GM18517 (cell line): ENCODE measurements around the gene MYO5B.

ENCODE experiments used
- ATAC-seq: cut with Tn5 transposase; IDR thresholded peaks from one replicate; pipeline ENCODE4 v1.9.1; 2021; ENCODE audit warnings: mild to moderate bottlenecking, moderate library complexity; ENCODE audit not compliant: unreplicated experiment

Gene MYO5B

DNA sequence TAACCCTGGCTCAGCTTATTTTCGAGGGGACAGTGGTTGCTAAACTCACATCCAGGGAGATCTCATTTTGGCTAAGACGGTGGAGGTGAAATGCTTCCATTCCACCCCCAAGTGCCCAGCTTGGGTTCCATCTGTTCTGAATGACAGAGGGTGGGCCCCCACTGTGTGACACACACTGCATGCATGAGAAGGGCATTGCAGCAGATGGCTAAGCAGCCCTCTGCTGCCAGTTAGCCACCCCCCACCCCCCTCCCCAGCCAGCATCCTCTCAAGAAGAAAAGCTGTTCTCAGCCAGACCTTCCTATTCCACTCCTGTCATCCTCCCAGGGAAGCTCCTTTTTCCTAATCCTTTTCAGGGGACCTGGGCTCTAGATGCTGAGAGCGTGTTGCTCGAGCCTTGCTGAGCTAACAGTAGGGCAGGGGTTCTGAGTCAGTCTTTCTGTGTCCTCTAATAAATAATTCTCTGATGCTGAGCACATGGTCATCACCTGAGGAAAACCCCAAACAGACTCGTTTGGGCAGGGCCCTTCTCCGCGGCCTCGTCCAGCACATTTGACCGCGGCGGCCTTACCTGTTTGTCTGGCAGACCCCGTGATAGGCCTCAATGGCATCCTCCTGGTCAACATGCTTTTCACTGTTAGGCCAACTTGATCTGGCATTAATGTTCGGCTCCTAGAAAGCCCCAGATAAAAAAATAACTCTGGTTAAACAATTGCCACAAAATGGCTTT is 332.1 kb downstream of the MYO5B start:
- no peak for ATAC-seq

DNA sequence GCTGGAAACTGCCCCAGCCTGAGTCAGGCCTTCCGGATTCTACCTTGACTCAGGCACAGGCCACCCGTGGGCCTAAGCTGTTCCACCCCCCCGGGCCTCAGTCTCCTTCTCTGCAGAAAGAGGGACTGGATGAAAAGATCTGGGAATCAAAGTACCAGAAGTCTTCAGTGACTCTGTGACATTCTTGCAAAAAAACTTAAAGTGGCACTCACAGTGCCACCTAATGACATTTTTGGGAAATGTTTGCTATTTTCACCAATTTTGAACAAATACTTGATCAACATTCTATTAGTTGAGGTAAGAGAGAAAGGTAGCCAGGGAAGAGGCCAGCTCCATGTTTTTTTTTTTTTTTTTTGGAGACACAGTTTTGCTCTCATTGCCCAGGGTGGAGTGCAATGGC is 333.3 kb downstream of the MYO5B start:
- no peak for ATAC-seq

DNA sequence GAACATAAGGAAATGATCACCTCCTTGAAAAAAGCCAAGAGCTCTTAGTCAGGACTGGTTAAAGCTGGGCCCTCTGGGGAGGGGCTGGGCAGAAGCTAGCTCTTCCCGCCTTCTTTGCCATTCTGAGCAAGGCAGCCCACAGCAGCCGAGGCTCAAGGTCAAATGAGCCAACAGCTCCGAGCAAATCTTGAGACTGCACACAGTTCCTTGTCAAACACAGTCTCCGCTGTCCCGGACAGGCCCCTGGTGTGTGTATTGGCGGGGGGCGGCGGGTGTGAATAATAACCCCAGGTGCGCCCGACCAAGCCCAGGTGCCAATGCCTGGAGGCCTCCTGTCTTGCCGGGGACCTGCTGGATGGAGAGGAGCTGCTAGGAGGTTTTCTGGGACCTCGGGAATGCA is 335.2 kb downstream of the MYO5B start:
- no peak for ATAC-seq

DNA sequence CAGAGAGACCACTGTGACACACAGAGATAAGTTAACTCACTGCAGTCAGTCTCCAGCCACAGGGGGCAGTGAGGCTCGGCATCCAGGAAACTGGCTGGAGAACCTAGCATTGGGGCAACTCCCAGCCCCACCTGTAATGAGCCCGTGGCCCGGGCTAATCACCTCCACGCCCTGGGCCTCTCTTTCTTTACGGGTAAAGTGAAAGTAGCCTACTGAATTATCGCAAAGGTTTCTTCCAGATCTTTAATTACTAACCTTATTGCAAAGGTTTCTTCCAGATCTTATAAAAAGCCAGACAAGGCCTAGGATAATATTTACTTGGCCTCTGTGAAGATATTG is 336.0 kb downstream of the MYO5B start:
- no peak for ATAC-seq

DNA sequence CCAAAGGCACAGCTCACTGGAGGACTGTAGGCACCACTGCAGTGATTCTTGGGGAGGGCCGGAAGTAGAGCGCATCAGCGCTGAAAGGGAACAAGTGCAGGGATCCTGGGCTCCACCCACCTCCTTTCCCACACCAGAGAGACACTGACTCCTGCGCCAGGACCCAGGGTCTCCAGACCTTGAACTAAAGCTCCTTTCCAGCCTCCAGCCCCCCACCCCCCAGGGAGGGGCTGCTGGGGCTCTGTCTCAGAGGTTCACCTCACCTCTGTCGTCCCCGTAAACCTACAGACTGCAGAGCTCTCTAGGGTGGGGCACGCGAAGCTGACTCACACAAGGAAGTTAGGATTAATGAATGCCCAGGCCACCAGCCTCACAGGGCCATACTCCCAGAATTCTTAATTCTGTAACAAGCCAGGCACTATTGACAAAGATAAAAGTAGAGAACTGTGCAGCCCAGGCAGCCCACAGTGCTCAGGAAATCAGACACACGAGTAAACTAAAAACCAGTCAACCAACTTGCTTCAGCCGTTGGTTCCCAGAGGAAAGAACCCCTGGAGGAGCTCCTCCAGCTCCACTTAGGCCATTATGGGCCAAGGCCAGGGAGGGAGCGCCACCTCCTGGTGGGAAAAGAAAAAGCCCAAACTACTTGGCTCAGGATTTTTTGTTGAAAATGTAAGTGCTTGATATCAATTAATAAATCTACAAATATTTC is 336.5 kb downstream of the MYO5B start:
- no peak for ATAC-seq

DNA sequence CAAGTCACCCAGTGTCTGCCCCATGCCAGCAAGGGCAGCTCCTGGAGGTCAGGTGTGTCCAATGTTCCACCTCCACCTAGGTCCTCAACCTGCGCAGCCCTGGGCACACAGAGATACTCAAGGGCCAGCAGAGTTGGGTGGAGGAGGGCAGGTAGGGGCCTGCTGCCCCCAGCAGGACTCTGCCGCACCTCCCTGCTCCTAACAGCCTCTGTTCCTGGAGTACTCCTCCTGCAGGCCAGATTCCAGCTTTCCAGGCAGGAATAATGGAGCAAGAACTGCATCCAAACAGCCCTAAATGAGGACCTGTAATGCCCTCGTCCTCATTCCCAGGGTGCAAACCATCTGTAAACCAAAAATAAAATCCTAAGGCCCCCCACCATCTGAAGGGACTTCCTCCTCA is 337.2 kb downstream of the MYO5B start:
- no peak for ATAC-seq

DNA sequence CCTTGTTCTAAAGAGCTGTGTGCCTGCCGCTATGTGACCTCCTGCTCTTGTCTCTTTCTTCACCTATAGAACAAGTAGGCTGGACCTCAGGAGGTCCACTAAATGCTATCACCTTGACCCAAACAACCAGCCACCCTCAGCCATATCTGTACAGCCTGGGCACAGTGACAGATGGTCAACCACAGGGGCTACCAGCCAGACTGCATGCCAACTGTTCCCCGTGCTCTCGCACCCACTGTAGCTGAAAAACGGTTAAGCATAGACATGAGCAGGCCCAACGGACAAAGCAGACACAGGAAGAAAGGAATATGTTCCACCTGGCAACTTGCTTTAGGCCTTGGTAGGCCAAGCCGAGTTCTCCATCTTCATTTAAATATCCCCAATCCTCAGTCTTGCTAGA is 338.5 kb downstream of the MYO5B start:
- no peak for ATAC-seq

DNA sequence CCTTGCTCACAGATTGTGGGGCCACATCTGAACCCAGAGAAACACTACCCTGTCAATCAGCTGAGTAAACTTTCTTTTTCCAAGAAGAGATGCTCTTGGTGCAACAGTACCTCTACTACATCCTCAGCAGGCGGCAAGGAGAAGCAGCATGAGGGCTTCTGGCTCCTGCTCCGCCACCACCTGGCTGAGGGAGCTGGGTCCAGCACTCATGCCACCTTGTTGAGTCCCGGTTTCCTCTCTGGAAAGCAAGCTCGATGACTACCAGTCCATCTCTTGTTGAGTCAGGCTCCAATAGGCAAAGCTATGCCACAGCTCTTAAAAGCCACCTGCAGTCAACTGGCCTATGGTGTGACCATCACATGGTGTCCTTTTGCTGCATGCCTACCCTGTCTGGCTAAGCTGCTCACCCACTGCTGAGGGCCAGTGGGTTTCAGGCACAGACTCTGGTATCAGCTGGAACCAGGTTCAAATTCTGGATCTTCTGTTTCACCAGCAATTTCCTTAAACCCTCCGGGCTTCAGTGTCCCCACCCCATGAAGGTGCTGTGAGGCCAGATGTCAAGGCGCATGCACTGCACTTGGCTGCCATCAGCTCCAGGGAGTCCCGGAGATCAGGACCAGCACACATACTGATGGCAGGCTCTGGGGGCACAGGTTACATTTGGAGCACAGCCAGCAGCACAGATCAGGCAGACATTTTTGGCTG is 339.1 kb downstream of the MYO5B start:
- no peak for ATAC-seq

DNA sequence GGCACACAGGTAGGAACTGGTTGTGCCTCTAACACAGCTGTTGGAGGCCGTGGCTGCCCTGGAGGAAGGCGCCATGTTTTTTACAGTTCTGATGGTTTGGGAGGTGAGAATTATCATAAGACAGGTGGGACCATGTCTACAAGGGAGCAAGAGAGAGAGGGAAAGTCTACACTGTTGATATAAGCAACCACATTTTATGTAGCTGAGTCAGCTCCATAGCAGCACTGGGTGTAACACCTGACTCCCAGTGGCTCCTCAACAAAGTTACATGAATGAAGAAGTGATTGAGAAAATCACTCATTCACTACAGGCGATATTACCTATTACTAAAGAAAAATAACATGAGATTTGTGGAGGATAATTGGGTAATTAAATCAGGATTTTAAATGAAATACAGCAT is 340.3 kb downstream of the MYO5B start:
- no peak for ATAC-seq

DNA sequence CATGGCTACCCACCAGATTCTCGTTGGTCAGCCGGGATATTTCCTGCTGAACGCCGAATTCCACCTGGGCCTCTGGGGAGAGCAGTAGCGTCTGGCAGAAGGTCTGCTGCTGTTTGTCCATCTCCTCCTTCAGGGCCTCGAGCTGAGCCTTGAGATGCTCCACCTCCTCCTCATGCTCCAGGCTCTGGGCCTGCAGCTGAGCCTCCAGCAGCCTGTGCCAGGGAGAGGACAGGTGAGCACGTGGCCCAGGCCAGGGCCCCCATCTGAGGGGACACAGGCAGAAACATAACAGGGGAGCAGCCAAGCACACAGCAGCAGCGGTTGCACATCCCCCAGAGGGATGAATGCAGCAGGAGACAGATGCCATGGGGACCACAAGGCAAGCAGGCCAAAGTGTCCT is 341.5 kb downstream of the MYO5B start:
- ATAC-seq: no peak

DNA sequence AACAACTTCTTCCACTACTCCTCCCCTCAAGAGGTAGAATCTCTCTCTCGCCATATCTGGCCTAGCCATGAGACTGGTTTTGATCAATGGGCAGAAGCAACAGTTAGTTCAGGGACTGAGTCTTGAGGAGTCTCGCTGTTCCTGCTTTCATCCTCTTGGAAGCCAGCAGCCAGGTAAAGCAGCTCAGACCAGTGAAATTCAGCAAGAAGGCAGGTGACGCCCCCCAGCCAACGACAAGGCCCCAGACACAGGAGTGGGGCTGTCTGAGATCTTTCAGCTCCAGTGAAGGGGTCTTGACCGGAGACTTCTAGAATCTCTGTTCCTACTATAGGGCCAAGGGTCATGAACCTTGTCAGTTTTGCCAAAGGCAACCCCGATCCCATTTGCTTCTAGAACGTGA is 341.9 kb downstream of the MYO5B start:
- no peak for ATAC-seq

DNA sequence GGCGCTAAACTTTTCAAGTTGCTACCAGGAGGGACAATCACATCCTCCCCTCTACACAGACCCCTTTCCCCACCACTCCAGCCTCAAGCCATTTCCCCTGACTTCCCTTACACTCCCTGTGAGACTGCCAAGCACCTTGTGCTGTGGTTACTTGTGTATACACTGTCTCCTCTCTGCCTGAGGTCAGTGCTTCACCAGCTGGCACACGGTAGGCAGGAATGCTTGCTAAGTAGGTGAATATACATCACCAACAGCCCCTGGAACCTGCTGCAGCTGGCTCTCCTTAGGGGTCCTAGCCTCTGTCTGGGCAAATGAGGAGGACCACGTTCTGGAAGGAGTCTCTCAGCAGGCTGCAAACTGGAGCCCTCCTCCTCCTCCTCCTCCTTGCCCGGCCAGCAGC is 343.3 kb downstream of the MYO5B start:
- no peak for ATAC-seq

DNA sequence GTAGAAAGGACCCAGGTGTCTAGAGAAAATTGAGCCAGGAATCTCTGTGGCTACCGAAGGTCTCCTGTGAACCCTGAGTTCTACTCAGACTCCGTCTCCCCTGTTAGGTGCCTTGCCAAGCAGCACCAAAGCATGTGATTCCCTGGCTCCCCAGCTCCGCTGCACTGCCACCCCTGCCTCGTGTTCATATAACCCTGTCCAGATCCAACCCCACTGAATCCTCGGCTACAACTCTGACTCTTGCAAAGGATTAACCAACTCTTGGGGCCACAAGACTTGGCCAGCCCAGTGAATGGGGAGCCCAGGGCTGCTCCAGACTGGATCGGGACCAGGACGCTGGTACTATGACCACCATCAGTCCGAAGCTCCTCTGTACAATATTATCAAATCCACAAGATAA is 344.3 kb downstream of the MYO5B start:
- no peak for ATAC-seq

DNA sequence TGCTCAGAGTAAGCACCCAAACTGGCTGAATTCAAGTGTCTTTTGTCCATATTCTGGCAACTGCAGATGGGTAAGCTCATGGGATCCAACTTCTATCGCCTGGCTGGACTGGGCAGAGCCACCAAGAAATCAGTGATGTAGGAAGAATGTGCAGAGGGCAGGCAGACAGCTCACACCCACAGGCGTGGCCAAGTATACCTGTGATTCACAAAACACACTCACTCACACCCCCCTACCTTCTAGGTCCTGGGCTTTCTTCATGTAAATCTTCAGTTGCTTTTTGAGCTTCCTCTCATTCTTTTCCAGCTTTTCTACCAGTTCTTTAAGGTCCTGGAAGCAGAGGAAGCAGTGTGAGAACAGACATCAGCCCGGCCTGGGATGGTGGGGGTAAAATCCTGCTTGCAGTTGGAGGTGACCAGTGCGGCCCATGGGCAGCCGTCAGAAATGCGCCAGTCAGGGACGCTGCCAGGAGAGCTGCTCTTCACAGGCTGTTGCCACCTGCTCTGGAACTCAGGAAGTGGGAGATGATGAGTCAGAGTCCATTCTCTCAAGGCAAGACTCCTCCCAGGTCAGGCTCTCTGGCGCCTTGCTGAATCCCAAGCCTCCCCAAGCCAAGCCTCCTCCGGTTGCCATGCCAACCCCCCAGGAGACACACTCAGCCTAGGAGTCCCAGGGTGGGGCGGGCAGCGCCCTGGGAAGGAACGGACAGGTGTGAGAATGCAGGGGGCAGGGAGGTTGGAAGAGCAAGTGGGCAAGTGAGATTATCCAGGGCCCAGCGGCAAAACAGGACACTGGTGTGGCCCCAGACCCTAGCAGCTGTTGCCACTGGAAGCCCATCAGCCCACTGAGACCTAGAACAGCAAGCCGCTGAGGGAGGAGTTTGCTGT is 345.4 kb downstream of the MYO5B start:
- no peak for ATAC-seq

DNA sequence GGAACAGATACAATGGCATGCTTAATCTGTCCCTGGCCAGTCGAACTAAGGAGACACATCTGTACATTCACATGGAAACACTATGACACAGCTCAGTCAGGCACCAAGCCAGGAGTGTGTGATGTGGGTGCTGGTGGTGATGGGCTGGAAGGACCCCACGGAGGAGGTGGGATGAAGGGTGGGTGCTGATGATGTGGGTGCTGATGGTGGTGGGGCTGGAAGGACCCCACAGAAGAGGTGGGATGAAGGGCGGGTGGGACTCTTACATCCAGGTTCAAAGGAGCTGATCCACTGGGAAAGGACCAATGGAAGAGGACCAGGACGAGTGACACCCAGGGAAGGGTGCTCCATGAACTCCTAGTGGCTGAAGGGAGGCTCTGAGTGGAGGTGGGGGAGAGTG is 346.8 kb downstream of the MYO5B start:
- ATAC-seq: no peak

DNA sequence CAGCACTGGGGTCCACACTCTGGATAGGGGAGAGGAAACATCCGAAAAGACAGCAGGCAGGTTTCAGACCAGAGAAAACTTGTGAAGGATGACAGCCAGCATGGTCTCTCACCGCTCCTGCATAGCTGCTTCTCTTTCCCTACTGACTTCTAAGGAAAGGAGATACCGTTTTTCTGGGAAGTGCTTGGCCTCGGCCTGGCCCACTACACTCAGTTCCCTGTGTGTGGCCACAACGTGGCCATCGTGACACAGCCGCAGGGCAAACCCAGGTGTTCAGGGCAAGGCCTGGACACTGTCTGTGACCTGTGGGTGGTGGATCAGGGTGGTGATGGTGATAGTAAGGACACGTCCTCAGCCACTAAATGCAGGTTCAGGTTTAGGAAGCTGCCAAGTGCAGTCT is 347.4 kb downstream of the MYO5B start:
- ATAC-seq: no peak

DNA sequence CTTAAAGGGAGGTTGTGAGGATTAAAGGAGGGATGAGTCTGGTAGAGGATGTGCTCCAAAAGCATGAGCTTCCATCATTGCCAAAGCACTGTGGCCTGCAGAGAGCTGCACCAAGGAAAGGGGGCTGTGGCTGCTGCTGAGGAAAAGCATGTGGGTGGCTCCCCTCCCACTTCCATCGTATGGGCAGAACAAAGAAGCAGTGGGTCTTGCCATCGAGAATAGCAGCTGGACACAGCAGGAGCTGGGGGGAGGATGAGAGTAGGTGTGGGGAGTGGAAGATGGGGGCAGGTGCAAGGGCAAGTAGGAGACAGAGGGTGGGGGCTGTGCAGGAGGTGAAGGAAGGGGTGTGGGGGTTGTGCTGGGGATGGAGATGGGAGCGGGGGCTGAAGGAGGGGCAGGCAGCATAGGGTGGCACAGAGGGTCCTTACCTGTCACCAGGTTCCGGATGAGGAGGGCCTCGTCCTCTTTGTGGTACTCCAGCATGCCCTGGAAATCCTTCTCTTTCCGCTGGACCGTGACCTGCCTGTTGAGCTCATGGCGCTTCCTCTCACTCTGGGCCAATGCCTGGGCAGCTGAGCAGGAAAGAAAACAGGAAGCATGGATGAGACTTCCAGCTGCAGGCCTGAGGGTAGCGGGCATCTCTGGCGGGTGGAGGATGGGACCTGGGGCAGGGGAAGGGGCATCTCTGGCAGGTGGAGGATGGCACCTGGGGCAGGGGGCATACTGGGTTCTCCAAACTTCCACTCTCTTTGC is 348.1 kb downstream of the MYO5B start:
- ATAC-seq: no peak

DNA sequence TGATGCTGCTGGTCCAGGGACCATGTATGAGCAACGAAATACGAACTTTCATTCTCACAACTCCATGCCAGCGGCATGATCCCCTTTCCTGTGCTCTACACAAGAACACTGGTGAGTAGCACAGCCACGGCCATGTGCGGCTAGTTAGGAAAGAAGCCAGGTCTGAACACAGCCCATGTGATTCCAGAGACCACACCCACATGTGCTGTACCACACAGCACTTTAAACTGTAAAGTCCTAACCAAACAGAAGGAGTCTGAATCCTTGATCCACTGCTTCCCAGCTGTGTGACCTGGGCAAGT is 348.6 kb downstream of the MYO5B start:
- ATAC-seq: no peak

DNA sequence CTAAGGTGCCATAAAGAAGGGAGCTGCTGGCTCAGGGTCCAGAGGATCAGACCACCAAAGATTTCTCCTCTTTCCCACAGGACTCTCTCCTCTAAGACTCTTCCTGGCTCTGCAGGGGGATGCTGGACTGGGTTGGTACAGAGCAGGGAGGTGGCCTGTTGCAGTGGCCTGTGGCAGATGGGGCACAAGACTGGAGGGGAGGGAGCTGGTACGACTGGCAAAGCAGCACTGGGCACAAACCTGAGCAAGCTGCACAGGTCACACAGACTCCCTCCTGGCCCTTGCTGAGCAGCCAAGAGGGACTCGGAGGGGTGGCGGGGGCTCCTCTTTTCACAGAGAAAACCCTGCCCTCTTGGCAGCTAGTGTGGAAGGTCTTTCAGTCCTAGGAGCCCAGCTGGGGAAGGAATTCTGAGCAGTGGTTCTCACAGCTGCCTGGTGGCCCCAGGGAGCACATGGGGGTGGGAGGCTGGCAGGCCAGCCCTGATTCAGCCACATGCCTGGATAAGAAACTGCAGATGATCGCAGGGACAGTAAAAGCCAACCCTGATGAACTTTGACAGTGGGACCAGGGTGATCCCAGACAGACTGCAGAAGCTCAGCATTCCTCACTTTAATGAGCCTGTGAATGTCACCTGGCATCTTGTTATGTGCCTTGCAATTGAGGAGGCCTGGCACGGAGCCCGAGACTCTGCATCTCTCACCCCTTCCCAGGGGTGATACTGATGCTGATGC is 349.2 kb downstream of the MYO5B start:
- ATAC-seq: no peak

DNA sequence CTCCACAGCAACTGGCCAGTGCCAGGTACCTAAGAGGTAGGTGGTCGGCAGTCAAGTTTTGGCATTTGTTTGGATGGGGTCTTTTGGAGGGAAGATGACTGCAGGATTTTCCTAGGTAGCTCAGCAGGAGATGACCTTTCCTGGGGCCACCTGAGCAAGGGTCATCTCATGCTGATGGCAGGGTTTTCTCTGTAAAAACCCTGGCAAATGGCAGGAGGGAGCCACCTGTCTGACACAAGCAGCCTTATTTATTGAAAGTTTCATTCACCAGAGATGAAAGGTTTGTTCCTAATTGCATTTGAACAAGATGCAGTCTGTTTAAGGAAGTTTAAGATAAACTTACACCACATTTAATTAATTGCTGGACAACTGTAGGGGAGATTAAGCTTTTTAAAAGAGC is 350.0 kb downstream of the MYO5B start:
- ATAC-seq: no peak
